MM.1S (cell line): Measurements from ENCODE around the gene PACRG.

Experiments used
- DNase-seq: peaks from one replicate; pipeline ENCODE4 v3.0.0-alpha.2; 2015
- H2AFZ ChIP-seq: fragments of 300-600 bp; sonication (generic); 2 replicates; pipeline ENCODE4 v1.6.0; 2016; ENCODE audit warnings: antibody characterized with exemption, low read length
- H3F3A ChIP-seq: fragments of 300-600 bp; sonication (generic); 2 replicates; pipeline ENCODE4 v1.6.1; 2016; ENCODE audit warnings: mild to moderate bottlenecking, antibody characterized with exemption, low read length, moderate library complexity, mixed read lengths; ENCODE audit not compliant: insufficient read depth
- H3K27ac ChIP-seq: fragments of 300-600 bp; sonication (generic); 2 replicates; pipeline ENCODE4 v1.5.1; 2016; ENCODE audit warnings: mild to moderate bottlenecking, low read length
- H3K27me3 ChIP-seq: fragments of 300-600 bp; sonication (generic); replicated peaks from 2 replicates; pipeline ENCODE4 v1.6.0; 2016; ENCODE audit warnings: low read length; ENCODE audit not compliant: insufficient read depth
- H3K36me3 ChIP-seq: fragments of 300-600 bp; sonication (generic); replicated peaks from 2 replicates; pipeline ENCODE4 v1.6.1; 2016; ENCODE audit warnings: mild to moderate bottlenecking, low read length, mixed read lengths; ENCODE audit not compliant: insufficient read depth
- H3K4me1 ChIP-seq: fragments of 300-600 bp; sonication (generic); 2 replicates; pipeline ENCODE4 v1.6.1; 2016; ENCODE audit warnings: low read length, mixed read lengths
- H3K4me2 ChIP-seq: fragments of 300-600 bp; sonication (generic); 2 replicates; pipeline ENCODE4 v1.6.0; 2016; ENCODE audit warnings: low read depth, low read length
- H3K4me3 ChIP-seq: fragments of 300-600 bp; sonication (generic); 2 replicates; pipeline ENCODE4 v1.5.1; 2016; ENCODE audit warnings: low read length, mixed read lengths
- H3K79me2 ChIP-seq: fragments of 300-600 bp; sonication (generic); 2 replicates; pipeline ENCODE4 v1.6.1; 2016; ENCODE audit warnings: mixed run types, low read length, mixed read lengths
- H3K9ac ChIP-seq: fragments of 300-600 bp; sonication (generic); 2 replicates; pipeline ENCODE4 v1.6.1; 2016; ENCODE audit warnings: low read length, mixed read lengths
- H3K9me2 ChIP-seq: fragments of 300-600 bp; sonication (generic); replicated peaks from 2 replicates; pipeline ENCODE4 v1.6.1; 2016; ENCODE audit warnings: mild to moderate bottlenecking, low read length, mixed read lengths; ENCODE audit not compliant: insufficient read depth
- H3K9me3 ChIP-seq: fragments of 300-600 bp; sonication (generic); replicated peaks from 2 replicates; pipeline ENCODE4 v1.6.1; 2016; ENCODE audit warnings: mild to moderate bottlenecking, low read length, mixed read lengths; ENCODE audit not compliant: insufficient read depth
- H4K20me1 ChIP-seq: fragments of 300-600 bp; sonication (generic); 2 replicates; pipeline ENCODE4 v1.6.1; 2016; ENCODE audit warnings: mild to moderate bottlenecking, low read length, moderate library complexity, mixed read lengths; ENCODE audit not compliant: insufficient read depth
- EZH2 ChIP-seq: fragments of 300-600 bp; sonication (generic); optimal IDR thresholded peaks from 2 replicates; pipeline ENCODE3; 2017; ENCODE audit warnings: low read depth, mild to moderate bottlenecking, antibody characterized with exemption, low read length, mixed read lengths
- EZH2phosphoT487 ChIP-seq: fragments of 300-600 bp; sonication (generic); IDR thresholded peaks from 2 replicates; pipeline ENCODE4 v1.6.1; 2018; ENCODE audit warnings: antibody characterized with exemption, low read length
- TF ChIP-seq, protein P1 (sequence below): fragments of 300-600 bp; sonication (generic); IDR thresholded peaks from 2 replicates; pipeline ENCODE4 v1.5.1; 2016; ENCODE audit warnings: antibody characterized with exemption, low read length, mixed read lengths

PACRG gene

DNA sequence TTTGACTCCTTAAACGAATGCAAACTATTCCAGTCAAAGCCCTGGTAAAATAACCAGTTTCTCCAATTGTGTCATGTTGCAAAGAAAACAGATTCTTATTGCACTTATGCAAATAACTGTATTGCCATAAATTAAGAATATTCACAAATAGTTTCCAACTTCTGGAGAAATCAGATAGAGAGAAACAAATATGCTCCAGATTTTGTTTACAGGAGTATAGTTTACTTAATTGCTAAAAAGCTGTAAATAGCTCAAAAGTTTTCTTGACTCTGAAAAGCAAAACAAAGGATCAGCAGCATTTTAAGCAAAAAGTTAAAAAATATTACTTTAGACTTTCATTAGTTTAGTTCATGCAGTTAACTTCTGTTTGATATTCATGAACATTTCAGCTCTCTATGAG lies 304.2 kb downstream of the PACRG start:
- no peaks in the 10 kb centered on the region for H3F3A ChIP-seq
- no peak overlapping the region for H3K27ac ChIP-seq
- no peaks in the 10 kb centered on the region for H3K9me3 ChIP-seq
- H3K4me2 ChIP-seq = no peak overlapping the region
- H3K36me3 ChIP-seq = no peaks in the 10 kb centered on the region
- H3K27me3 ChIP-seq = no peaks in the 10 kb centered on the region
- H3K4me3 ChIP-seq = no peak overlapping the region
- H4K20me1 ChIP-seq = no peaks in the 10 kb centered on the region
- no peak overlapping the region for H2AFZ ChIP-seq
- no peaks in the 10 kb centered on the region for H3K4me1 ChIP-seq
- no peak overlapping the region for H3K9ac ChIP-seq
- DNase-seq = no peak
- H3K79me2 ChIP-seq = no peaks in the 10 kb centered on the region
- no peaks in the 10 kb centered on the region for H3K9me2 ChIP-seq
- TF ChIP-seq, protein P1, sequence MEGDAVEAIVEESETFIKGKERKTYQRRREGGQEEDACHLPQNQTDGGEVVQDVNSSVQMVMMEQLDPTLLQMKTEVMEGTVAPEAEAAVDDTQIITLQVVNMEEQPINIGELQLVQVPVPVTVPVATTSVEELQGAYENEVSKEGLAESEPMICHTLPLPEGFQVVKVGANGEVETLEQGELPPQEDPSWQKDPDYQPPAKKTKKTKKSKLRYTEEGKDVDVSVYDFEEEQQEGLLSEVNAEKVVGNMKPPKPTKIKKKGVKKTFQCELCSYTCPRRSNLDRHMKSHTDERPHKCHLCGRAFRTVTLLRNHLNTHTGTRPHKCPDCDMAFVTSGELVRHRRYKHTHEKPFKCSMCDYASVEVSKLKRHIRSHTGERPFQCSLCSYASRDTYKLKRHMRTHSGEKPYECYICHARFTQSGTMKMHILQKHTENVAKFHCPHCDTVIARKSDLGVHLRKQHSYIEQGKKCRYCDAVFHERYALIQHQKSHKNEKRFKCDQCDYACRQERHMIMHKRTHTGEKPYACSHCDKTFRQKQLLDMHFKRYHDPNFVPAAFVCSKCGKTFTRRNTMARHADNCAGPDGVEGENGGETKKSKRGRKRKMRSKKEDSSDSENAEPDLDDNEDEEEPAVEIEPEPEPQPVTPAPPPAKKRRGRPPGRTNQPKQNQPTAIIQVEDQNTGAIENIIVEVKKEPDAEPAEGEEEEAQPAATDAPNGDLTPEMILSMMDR = no peak
- no peak for TF ChIP-seq EZH2
- TF ChIP-seq EZH2phosphoT487 = no peak

DNA sequence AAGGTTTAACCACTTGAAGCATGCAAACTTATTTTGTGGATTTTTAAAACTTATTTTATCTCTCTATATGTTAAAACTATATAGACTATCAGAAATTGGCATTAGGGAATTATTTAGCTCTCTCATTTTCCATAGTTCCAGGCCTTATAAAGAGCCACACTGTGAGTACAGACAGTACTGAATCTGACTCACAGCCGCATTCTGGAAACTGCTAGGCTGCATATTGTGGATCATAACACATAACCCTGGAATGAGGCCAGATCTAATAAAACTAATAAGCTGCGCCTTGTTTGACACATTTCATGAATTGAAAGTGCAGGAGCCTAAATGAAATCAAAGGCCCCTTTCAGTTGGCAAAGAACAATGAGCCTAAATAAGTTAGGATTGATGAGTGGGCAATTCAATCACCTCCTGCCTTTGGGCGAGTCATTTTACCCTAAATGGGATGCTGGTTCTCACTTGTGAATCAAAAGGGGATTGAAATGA lies 308.4 kb downstream of the PACRG start:
- H4K20me1 ChIP-seq = no peaks in the 10 kb centered on the region
- no peak overlapping the region for H3K9ac ChIP-seq
- H3K4me2 ChIP-seq = no peak overlapping the region
- TF ChIP-seq, protein P1 = no peak
- TF ChIP-seq EZH2phosphoT487 = no peak
- TF ChIP-seq EZH2 = no peak
- no peak overlapping the region for H2AFZ ChIP-seq
- no peaks in the 10 kb centered on the region for H3K36me3 ChIP-seq
- H3K27ac ChIP-seq = no peak overlapping the region
- H3K27me3 ChIP-seq = no peaks in the 10 kb centered on the region
- H3K4me1 ChIP-seq = no peaks in the 10 kb centered on the region
- H3K9me2 ChIP-seq = no peaks in the 10 kb centered on the region
- no peaks in the 10 kb centered on the region for H3K9me3 ChIP-seq
- no peak overlapping the region for H3K4me3 ChIP-seq
- DNase-seq = no peak
- no peaks in the 10 kb centered on the region for H3K79me2 ChIP-seq
- H3F3A ChIP-seq = no peaks in the 10 kb centered on the region

DNA sequence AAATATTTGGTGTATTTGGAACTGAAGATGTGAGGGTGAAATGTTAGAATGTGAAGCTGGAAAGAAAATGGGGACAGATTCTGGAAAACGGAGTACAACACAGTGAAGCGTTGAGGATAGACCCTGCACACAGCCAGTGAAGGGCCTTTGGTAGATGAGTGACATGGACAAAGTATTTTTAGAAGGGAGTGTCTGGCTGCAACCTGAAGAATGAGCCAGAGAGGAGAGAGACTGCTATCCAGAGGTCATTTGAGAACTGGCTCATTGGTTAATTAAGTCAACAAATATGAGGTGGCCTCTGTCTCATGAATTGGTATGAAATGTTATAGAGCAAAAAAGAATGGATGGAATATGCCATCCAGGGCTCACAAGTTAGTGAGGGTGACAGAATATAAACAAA lies 310.5 kb downstream of the PACRG start:
- Histone ChIP-seq H3K27ac (no peak overlapping the region), H3K4me2 (no peak overlapping the region), H4K20me1 (no peaks in the 10 kb centered on the region), H3K9me2 (no peaks in the 10 kb centered on the region), H3K9ac (no peak overlapping the region), H3K9me3 (no peaks in the 10 kb centered on the region), H3K79me2 (no peaks in the 10 kb centered on the region), H3K4me3 (no peak overlapping the region), H3K4me1 (no peaks in the 10 kb centered on the region), H2AFZ (no peak overlapping the region), H3F3A (no peaks in the 10 kb centered on the region), H3K27me3 (no peaks in the 10 kb centered on the region), H3K36me3 (no peaks in the 10 kb centered on the region)
- DNase-seq = no peak
- TF ChIP-seq, protein P1 = no peak
- TF ChIP-seq EZH2phosphoT487 (no peak), EZH2 (no peak)
